Measurements from ENCODE around the gene CEMIP2.

CEMIP2 gene

GRCh38 chr9:71790296-71790695 is 22.0 kb upstream of the CEMIP2 start:
- Mint-ChIP-seq H3K9me3 (peaks cover 5% of the 10 kb centered on the region), H3K27me3 (no peaks in the 10 kb centered on the region), H3K36me3 (ENCODE audit: low read depth) (no peaks in the 10 kb centered on the region), H3K4me1 (peaks cover 36% of the 10 kb centered on the region), H3K4me3 (no peak overlapping the region), H3K27ac (no peak overlapping the region)
- no peak for DNase-seq
- no peak for ATAC-seq

- peaks cover 6% of the 10 kb centered on the region for H3K9me3 Mint-ChIP-seq
- peaks cover 60% of the 10 kb centered on the region for H3K4me1 Mint-ChIP-seq
- H3K36me3 Mint-ChIP-seq (ENCODE audit: low read depth): peaks cover 7% of the 10 kb centered on the region
- H3K27me3 Mint-ChIP-seq: no peaks in the 10 kb centered on the region
- H3K4me3 Mint-ChIP-seq: peak overlapping the region; percentile 66
- ATAC-seq (peak; percentile 95), DNase-seq (peak; percentile 78)
- peak overlapping the region; percentile 98 for H3K27ac Mint-ChIP-seq
Observed at GRCh38 chr9:71783120-71783523, 14.8 kb upstream of the CEMIP2 start.

DNA sequence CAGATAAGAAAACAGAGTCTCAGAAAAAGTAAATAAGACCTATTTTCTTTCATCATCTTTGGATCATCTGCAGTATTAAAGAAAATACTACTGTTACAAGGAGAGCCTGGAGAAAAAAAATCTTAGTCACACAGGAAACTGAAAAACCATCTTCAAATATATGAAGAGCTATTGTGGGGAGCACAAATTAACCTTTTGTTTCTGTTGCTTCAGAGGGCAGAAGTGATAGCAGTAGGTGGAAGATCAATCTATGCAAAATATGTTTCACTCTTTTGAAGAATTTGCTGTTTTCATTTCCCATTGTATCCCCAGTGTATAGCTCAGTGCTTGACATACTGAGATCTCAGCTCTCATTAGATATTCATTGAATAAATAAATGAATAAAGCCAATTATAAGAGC is 13.1 kb upstream of the CEMIP2 start:
- peak; percentile 48 for ATAC-seq
- H3K9me3 Mint-ChIP-seq: peaks cover 6% of the 10 kb centered on the region
- peaks cover 60% of the 10 kb centered on the region for H3K4me1 Mint-ChIP-seq
- no peaks in the 10 kb centered on the region for H3K27me3 Mint-ChIP-seq
- peak overlapping the region; percentile 98 for H3K27ac Mint-ChIP-seq
- peaks cover 7% of the 10 kb centered on the region for H3K36me3 Mint-ChIP-seq (ENCODE audit: low read depth)
- H3K4me3 Mint-ChIP-seq: peak overlapping the region; percentile 30
- DNase-seq: no peak

- Mint-ChIP-seq H3K4me3 (peak overlapping the region; percentile 30), H3K27ac (peak overlapping the region; percentile 98), H3K9me3 (peaks cover 6% of the 10 kb centered on the region), H3K27me3 (no peaks in the 10 kb centered on the region), H3K36me3 (ENCODE audit: low read depth) (peaks cover 7% of the 10 kb centered on the region), H3K4me1 (peaks cover 61% of the 10 kb centered on the region)
- no peak for ATAC-seq
- DNase-seq: no peak
Observed at GRCh38 chr9:71780953-71781352, 12.6 kb upstream of the CEMIP2 start.

DNA sequence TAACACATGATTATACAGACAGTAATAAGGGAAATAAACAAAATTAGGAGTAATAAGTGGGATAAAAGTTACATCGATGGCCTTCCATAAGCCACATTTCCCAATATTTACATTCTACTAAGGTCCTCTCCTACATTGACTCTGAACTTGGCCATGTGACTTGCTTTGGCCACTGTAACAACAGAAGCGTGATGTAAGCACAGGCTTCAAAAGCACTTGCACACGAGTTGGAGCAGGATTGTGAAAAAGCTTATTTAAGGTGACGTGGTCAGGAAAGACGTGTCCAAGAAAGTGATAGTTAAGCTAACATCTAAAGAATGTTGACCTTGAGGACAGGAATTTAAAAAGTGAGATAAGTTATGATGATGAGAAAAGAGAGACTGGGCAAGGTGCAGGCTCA is 9.8 kb upstream of the CEMIP2 start:
- DNase-seq (no peak), ATAC-seq (no peak)
- no peak overlapping the region for H3K27ac Mint-ChIP-seq
- H3K4me1 Mint-ChIP-seq: peaks cover 51% of the 10 kb centered on the region
- no peaks in the 10 kb centered on the region for H3K27me3 Mint-ChIP-seq
- H3K4me3 Mint-ChIP-seq: no peak overlapping the region
- H3K36me3 Mint-ChIP-seq (ENCODE audit: low read depth): peaks cover under 1% of the 10 kb centered on the region
- no peaks in the 10 kb centered on the region for H3K9me3 Mint-ChIP-seq

GRCh38 chr9:71774920-71775319 is 6.6 kb upstream of the CEMIP2 start:
- Mint-ChIP-seq H3K27ac (peak overlapping the region; percentile 68), H3K4me1 (peaks cover 25% of the 10 kb centered on the region), H3K9me3 (no peaks in the 10 kb centered on the region), H3K36me3 (ENCODE audit: low read depth) (no peaks in the 10 kb centered on the region), H3K4me3 (no peak overlapping the region), H3K27me3 (no peaks in the 10 kb centered on the region)
- DNase-seq (no peak), ATAC-seq (peak; percentile 82)

GRCh38 chr9:71772726-71773125 is 4.4 kb upstream of the CEMIP2 start:
- peaks cover 1% of the 10 kb centered on the region for H3K36me3 Mint-ChIP-seq (ENCODE audit: low read depth)
- no peak overlapping the region for H3K4me3 Mint-ChIP-seq
- no peaks in the 10 kb centered on the region for H3K27me3 Mint-ChIP-seq
- DNase-seq: no peak
- ATAC-seq: no peak
- H3K9me3 Mint-ChIP-seq: no peaks in the 10 kb centered on the region
- H3K4me1 Mint-ChIP-seq: peaks cover 18% of the 10 kb centered on the region
- H3K27ac Mint-ChIP-seq: no peak overlapping the region

DNA sequence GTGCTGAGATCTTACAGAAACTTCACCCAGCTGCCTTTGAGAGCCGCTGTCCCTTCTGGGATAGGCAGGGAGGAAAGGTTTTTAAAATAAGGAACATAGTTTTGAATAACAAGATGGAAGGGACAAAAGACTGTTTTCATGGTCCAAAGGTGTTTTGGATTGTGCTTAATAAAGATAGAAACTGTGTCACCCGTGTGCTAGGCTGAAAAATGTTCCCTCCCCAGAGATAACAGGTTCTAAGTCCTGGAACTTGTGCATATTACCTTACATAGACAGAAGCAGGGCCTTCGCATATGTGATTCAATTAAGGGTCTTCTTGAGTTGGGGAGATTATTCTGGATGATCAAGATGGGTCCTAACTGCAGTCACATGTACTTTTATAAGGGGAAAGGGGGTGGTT is 1.9 kb upstream of the CEMIP2 start:
- H3K4me1 Mint-ChIP-seq: peaks cover 35% of the 10 kb centered on the region
- no peak for ATAC-seq
- H3K27ac Mint-ChIP-seq: peak overlapping the region; percentile 89

DNA sequence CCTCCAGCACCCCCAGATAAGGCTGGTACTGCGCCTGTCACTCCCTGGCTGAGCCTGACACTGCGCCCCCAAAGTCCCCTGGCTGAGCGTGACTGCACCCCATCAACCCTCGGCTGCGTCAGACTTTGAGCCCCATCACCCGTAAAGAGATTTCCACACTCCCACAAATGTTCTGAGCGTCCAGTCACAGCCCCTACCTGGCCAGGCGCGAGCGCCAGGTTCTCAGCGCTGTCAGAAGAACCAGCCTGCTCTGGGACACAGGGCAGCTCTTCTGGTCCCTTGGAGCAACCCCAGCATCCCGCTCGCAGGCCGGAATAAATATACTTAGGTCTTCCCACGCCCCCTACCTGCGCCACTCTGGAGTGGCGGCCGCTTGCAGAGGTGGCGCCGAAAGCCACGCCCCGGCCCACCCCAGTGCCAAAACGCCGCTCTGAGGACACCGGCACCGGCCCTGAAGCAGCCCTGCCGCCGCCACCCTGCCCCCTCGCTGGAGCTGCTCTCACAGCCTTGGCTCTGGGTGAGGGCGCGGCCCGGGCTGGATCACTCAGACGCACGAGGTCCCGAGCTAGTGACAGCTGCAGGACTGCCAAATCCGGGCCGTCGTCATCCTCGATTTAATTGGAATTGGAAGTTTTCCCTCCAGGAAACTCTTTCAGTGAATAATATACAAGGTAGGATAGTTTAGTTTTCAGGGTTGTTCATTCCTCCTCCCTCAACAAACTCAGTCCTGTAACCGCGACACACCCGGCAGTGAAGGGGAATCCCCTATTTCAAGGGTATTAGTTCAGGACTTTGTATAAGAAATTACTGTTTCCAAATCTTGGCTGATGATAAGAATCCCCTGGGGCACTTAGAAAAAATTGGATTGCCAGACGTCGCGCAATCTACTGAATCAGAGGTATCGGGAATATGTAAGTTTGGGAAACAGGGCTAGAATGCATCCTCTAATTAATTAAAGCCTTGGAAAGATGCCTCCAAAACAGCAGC is 1.2 kb upstream of the CEMIP2 start:
- H3K9me3 Mint-ChIP-seq: no peaks in the 10 kb centered on the region
- peak; percentile 75 for DNase-seq
- ATAC-seq: peak; percentile 48
- peaks cover 37% of the 10 kb centered on the region for H3K4me1 Mint-ChIP-seq
- H3K36me3 Mint-ChIP-seq (ENCODE audit: low read depth): peaks cover 11% of the 10 kb centered on the region
- H3K27ac Mint-ChIP-seq: peak overlapping the region; percentile 89
- no peaks in the 10 kb centered on the region for H3K27me3 Mint-ChIP-seq
- H3K4me3 Mint-ChIP-seq: peak overlapping the region; percentile 87

More for the DNA sequence above, 1.9 kb upstream of the CEMIP2 start:
- Mint-ChIP-seq H3K27me3 (no peaks in the 10 kb centered on the region), H3K9me3 (no peaks in the 10 kb centered on the region), H3K4me3 (peak overlapping the region; percentile 87), H3K36me3 (ENCODE audit: low read depth) (peaks cover 11% of the 10 kb centered on the region)
- no peak for DNase-seq

GRCh38 chr9:71767776-71768321 is 464 bp downstream of the CEMIP2 start:
- H3K4me3 Mint-ChIP-seq: peak overlapping the region; percentile 95
- peaks cover 13% of the 10 kb centered on the region for H3K36me3 Mint-ChIP-seq (ENCODE audit: low read depth)
- H3K27me3 Mint-ChIP-seq: no peaks in the 10 kb centered on the region
- peaks cover 51% of the 10 kb centered on the region for H3K4me1 Mint-ChIP-seq
- DNase-seq (no peak), ATAC-seq (no peak)
- H3K27ac Mint-ChIP-seq: peak overlapping the region; percentile 95
- H3K9me3 Mint-ChIP-seq: no peaks in the 10 kb centered on the region

DNA sequence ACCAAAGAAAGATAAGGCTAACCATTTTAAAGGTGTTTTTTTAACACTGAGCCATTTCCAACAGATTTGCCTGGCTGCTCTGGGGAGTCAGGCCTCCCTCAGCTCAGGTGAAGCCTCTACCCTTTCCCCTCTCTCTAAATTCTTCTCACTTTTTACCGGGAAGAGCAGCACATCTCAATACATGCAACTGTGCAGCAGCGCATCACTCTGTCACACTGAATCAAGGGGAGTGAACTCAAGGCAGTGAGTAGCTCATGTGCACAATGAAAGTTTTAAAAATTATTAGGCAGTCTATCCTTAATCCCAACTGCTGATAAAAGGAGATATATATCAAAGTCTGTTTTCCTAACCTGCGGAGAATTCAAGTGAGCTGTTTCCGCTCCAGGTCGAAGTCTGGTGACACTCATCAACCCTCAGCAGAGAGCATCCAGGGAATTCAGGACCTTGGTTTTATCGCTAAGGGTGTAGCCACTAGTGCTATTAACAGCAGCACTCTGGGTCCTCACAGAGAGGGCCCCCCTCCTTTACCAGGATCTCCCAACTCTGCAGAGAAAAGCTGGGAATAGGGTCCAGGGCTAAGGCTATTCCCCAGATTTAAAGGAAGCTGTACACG is 1.0 kb downstream of the CEMIP2 start:
- ATAC-seq: no peak
- no peaks in the 10 kb centered on the region for H3K9me3 Mint-ChIP-seq
- H3K4me3 Mint-ChIP-seq: peak overlapping the region; percentile 95
- H3K27ac Mint-ChIP-seq: peak overlapping the region; percentile 95
- H3K27me3 Mint-ChIP-seq: no peaks in the 10 kb centered on the region
- H3K4me1 Mint-ChIP-seq: peaks cover 56% of the 10 kb centered on the region
- H3K36me3 Mint-ChIP-seq (ENCODE audit: low read depth): peaks cover 13% of the 10 kb centered on the region
- DNase-seq: no peak

GRCh38 chr9:71766663-71767062 is 1.6 kb downstream of the CEMIP2 start:
- Mint-ChIP-seq H3K27ac (peak overlapping the region; percentile 95), H3K9me3 (no peaks in the 10 kb centered on the region), H3K36me3 (ENCODE audit: low read depth) (peaks cover 13% of the 10 kb centered on the region), H3K4me3 (peak overlapping the region; percentile 95), H3K4me1 (peaks cover 62% of the 10 kb centered on the region), H3K27me3 (no peaks in the 10 kb centered on the region)
- ATAC-seq (peak; percentile 16), DNase-seq (no peak)

DNA sequence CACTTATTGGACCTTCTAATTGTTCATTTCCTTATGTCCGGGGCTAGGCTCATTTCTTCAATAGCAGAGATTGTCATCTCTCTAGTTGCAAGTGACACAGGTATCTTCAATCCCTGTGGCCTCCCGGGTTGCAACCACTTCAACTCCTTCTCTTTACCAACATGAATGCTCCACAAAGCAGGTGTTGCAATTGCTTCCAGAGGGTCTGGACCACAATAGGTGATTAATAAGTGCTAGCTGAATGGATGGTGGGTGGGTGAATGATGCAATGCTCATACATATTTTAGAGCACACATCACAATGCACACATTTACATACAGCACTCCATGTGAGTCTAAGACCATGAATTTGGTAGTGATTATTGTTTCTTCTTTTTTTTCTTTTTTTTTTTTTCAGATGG is 2.6 kb downstream of the CEMIP2 start:
- Mint-ChIP-seq H3K27ac (peak overlapping the region; percentile 95), H3K27me3 (no peaks in the 10 kb centered on the region), H3K4me3 (peak overlapping the region; percentile 95), H3K36me3 (ENCODE audit: low read depth) (peaks cover 16% of the 10 kb centered on the region), H3K9me3 (no peaks in the 10 kb centered on the region), H3K4me1 (peaks cover 71% of the 10 kb centered on the region)
- DNase-seq (no peak), ATAC-seq (no peak)

- H3K27ac Mint-ChIP-seq: peak overlapping the region; percentile 95
- H3K4me3 Mint-ChIP-seq: peak overlapping the region; percentile 95
- no peak for DNase-seq
- ATAC-seq: no peak
- peaks cover 16% of the 10 kb centered on the region for H3K36me3 Mint-ChIP-seq (ENCODE audit: low read depth)
- H3K4me1 Mint-ChIP-seq: peaks cover 73% of the 10 kb centered on the region
- no peaks in the 10 kb centered on the region for H3K9me3 Mint-ChIP-seq
- H3K27me3 Mint-ChIP-seq: no peaks in the 10 kb centered on the region
Observed at GRCh38 chr9:71764891-71765290, 3.4 kb downstream of the CEMIP2 start.

- peaks cover 16% of the 10 kb centered on the region for H3K36me3 Mint-ChIP-seq (ENCODE audit: low read depth)
- H3K27me3 Mint-ChIP-seq: no peaks in the 10 kb centered on the region
- no peak for DNase-seq
- ATAC-seq: no peak
- H3K4me3 Mint-ChIP-seq: peak overlapping the region; percentile 95
- H3K27ac Mint-ChIP-seq: peak overlapping the region; percentile 95
- peaks cover 70% of the 10 kb centered on the region for H3K4me1 Mint-ChIP-seq
- no peaks in the 10 kb centered on the region for H3K9me3 Mint-ChIP-seq
Observed at GRCh38 chr9:71764463-71764862, 3.9 kb downstream of the CEMIP2 start.

All from activated naive CD8-positive, alpha-beta T cell treated with anti-CD3 and anti-CD28 coated beads, Interleukin-2, amount 50 U/mL, for 24 hours (primary cell).